NCI-H1930 (cell line): ENCODE data around the gene CAPN15.

Experiments used
- DNase-seq, 2 experiments: peaks; one replicate each; lab custom pipeline; 2025; lab: John Stamatoyannopoulos, UW

Gene CAPN15

GRCh38 chr16:561957-562938, 34.7 kb downstream of the CAPN15 start:
- DNase-seq, result no peak

DNA sequence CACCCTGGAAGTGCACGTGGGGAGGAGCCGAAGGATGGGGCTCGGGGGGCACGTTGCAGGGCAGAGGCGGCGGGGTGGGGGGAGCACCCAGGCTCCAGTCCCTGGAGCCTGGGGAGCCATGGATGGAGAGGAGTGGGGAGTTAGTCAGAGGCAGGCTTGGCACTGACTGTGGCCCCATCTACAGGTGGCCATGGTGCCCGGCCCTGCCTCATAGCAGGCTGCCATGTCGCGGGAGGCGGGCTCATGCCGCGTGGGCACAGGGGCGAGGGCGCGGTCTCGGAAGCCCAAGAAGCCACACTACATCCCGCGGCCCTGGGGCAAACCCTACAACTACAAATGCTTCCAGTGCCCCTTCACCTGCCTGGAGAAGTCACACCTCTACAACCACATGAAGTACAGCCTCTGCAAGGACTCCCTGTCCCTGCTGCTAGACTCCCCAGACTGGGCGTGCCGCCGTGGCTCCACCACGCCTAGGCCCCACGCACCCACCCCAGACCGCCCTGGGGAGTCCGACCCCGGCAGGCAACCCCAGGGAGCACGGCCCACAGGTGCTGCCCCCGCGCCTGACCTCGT, 35.6 kb downstream of the CAPN15 start:
- DNase-seq, result no peak

- DNase-seq, result no peak
Observed at GRCh38 chr16:564690-565418, 37.3 kb downstream of the CAPN15 start.

DNA sequence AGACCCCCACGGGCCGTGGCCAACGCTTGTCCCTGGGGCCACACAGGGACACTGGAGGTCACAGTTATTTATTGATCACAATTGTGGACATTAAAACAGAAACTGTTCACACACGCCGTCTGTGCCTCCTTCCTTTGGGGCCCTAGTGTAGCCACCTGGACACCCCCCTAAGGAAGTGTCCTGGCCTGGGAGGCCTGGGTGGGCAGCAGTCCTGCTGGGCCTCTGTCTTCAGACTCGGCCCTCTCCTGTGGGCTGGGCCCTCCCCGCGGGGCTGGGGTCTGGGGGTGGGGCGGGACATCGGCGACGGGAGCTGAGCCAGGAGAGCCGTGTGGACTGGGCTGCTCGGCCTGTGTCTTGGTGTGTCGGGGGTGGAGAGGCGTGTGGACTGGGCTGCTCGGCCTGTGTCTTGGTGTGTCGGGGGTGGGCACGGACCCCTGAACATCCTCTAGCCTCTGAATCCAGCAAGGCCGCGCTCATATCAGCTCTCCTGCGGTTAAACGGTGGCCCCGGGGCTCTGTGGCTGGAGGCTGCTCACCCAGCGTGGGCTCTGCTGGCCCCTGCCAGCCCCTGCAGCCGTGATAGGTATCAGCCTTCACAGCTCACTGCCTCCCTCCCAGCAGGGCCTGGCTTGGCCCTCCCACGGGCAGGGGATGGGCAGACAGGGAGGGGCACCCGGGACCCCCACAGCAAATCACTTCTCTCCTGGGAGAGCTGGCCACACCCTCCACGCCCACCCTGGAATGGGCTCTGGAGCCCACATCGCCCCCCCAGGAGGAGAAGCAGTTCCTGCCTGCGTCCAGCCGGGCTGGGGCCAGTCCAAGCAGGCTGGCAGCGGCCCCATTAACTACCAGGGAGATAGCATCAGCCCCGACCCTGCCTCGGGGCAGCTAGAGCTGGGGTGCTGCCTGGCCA, 38.2 kb downstream of the CAPN15 start:
- DNase-seq, result no peak

- DNase-seq, result no peak
Observed at GRCh38 chr16:566475-567372, 39.2 kb downstream of the CAPN15 start, which contains the start of gene NHLRC4. Gene NHLRC4 (plus strand): TSS chr16:567005. CDS start chr16:568048, 1,043 bp downstream.

DNA sequence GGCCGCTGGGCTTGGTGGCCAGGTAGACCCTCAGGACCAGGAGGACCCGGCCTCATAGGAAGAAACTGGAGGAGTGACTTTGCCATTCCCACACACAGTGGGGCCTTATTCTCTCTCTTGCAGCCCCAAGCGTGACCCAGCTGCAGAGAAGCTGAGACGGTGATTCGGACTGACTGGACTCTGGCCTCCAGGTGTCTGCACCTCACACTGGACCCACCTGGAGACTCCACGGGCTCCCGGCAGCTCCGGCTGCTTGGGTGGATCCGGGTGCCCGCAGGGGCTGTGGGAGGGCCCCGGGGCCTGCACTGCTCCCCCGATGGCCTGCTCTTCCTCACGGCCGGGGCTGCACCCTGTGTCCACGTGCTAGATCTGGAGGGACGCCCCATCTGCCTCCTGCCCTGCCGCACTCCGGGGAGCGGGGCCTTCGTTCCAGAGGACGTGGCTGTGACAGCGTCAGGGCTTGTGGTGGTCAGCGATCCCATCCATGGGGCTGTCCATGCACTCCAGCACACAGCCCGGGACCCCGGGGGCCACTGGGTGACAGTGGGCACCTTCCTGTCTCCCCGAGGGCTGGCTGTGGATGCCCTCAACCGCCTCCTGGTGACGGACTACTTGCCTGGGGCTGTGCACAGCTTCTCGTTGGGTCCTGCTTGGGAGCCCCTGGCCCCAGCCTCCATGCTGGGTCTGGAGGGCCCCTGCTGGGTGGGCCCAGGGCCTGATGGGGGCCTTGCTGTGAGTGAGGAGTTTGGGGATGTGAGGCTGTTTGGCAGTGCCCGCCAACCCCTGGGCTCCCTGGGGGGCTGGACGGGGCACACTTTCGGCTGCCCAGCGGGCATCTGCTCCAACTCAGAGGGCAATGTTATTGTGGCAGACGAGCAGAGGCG, 40.1 kb downstream of the CAPN15 start:
- no peak for DNase-seq

DNA sequence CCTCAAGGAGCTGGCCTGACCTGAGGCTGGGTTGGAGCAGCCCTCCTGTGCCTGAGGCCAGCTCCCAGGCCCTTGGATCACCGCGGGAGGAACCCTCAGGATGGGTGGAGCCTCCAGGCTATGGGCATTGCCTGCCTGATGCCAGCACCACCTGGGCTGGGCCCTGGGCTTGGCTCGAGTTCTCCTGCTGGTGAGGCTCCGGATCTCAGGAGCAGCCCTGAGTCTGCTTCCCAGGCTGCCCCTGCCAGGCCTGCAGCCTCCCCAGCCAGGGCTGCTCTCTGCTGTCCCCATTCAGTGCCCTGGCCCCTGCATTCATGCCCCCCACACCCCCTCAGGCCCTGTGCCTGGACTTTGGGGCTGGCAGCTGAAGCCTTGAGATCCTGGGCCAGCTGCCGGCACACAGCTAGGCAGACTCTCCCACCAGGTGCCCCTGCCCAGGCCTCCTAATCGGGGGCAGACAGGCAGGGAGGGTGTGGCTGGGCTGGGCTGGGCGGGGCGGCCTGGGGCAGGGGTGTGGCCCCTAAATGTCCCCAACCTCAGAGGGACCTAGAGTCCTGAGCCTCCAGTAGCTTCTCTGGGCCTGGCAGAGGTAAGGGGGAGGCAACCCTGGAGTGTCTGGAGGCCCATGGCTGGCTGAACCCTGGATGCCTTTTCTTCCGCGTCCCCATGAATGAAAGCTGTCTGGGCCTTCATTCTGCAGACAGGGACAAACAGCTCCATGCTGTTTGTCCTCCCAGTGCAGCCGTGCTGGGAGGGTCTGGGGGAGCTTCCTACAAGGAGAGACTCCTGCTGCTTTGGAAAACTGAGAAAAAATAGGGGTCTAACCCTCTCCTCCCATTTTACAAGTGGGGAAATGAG, 41.1 kb downstream of the CAPN15 start:
- no peak for DNase-seq

DNA sequence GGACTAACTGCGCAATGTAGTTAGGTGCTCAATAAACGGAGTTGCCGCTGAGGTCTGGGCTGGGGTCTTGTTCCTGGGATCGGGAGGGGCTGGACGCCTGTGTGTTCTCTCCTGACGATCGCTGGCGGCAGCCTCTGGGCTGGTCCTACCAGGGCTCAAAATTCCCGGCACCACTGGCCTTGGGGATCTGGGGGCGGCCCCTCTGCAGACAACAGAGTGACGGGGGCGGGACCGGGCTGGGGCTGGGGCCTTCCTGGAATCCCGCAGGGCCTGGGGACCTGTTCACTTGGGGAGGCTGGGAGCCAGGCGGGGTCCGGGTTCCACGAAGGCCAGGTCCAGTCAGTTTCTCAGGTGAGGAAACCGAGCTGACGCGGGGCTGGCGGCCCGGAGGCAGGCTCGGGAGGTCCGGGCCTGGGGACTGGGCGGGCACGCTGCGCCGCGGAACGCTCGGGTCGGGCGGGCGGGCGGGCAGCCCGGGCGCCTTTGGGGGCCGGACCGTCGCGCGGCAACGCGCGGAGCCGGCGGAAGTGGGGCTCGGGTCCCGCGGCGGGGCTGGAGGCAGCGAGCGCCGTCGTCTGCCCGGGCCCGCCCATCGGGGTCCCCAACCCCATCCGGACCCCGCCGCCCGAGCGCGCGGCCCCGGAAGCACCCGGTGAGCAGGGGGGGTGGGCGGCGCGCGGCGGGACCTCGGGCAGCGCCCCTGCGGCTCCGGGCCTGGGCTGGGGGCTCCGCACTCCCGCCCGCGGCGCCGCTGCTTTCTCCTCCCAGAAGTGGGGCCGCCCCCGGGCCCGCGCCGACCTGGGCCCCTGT, 42.1 kb downstream of the CAPN15 start, which contains the start of gene PIGQ:
TSS of gene PIGQ (plus strand) at position 524 of the 810 bp plus-strand sequence. CDS start 4,107 bp downstream, outside the sequence.
- peak in 1 of 2 experiments; percentile 65 for DNase-seq

GRCh38 chr16:572865-573650, 45.5 kb downstream of the CAPN15 start:
- no peak for DNase-seq

- DNase-seq, result no peak
Observed at GRCh38 chr16:574021-574760, 46.7 kb downstream of the CAPN15 start.

GRCh38 chr16:575354-576196, 48.1 kb downstream of the CAPN15 start:
- DNase-seq, result no peak

DNA sequence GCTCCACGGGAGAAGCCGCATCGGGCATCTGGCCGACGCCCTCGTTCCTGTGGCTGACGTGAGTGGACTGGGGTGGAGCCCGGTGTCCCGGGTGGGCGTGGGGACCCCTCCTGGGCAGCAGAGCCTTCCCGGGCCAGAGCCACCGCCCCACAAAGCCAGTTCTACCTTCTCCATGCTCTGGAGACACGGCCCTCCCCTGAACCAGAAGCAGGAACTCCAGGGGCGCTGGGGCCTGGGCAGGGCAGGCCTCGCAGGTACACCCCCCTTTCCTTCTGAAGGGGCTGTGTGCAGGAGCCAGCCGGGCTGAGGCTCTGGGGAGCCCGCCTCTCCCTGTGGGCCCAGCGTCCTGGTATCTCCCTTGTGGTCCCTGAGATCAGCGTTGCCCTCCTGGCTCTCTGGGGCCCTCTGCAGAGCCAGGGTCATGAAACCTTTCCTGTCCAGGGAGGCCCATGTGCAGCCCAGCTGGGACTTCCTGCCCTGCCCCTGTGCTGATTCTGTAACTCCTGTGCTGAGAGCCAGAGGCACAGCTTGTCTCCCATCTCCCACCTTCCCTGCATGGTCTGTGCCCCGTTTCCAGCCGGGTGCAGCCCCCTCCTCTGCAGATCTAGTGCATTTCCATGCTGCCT, 48.8 kb downstream of the CAPN15 start:
- DNase-seq, result no peak

DNA sequence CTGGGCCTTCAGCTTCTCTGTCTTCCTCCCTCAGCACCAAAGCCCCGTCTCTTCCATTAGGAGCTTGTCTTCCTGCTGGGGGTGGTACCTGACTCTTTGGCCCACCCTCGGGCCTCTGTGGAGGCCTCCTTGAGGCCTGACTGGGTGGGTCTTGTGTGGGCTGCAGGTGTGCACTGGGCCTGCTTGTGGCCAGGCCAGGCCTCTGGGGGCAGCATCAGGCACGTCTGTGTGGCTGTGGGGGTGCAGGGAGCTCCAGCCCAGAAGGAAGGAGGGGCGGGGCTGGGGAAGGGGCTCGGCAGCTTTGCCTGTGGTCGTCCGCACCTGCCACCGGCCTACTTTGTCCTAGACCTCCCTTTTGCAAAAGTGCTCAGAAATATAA, 49.3 kb downstream of the CAPN15 start:
- no peak for DNase-seq

DNA sequence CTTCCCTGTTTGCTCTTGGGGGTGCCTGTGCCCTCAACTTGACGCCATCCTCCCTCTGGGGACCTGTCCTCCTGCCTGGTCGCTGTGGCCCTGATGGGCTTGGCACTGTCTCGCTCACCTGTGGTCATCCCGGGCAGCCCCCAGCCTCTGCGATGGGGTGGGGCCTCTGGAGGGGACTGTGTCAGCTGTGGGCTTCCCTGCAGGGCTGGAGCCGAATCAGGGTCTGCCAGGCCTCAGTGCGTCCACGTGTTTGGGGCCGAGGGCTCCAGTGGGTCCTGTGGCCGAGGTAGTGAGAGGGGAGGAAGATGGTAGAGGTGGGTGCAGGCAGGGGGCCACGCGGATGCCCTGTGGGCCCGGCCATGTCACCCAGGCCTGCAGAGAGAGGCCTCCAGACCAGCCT, 50.3 kb downstream of the CAPN15 start:
- DNase-seq, result no peak
